ENCODE data around the gene FADS6.

DNA sequence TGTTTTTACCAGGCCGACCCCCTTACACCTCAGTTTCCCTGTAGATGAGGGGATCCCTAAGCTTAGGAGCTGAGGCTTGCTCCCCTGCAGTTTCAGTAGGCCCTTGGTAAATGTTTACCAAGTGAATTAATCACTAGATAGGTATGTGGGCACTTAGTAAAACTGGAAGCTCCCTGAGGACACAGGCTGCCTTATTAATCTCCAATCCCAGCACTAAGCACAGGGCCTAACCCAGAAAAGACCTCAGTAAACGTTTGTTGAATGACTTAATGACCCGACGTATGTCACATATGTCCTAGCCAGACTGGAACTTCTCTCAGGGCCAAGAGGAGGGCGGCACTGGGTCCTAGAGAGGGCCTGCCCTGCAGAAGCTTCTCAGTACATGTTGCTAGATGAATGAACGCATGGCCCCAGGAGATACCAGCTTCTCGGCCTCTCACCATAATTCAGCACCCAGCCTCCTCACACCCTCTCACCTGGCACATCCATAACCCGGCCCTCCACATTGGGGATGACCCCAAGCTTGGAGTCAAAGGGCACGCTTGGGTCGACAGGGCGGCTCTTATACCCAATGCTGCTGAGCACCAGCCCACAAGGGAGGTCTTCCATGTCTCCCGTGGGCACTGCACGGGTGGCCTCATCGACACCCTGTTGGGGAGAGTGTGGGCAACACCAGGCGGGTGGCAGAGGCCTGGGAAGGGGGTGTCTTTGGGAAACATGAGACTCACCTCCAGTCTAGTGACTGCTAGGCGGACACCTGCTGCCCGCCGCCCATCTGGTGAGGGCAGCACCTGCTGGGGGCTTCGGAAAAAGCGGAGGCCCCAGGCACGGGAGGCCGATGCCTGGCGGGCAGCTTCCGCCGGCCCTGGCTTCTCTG lies 29.8 kb downstream of the FADS6 start:
- TF ChIP-seq CSDC2 (CRISPR knock-in tag; IDR thresholded peaks at IDR 0.05) (no peak), ESRRG (CRISPR knock-in tag; IDR thresholded peaks at IDR 0.05) (no peak), ZFP30 (CRISPR knock-in tag; IDR thresholded peaks at IDR 0.05) (no peak), CREB5 (CRISPR knock-in tag; IDR thresholded peaks at IDR 0.05; ENCODE audit: low read depth) (no peak), ZNF565 (CRISPR knock-in tag; conservative IDR thresholded peaks at IDR 0.05; ENCODE audit: low read depth) (no peak), BACH2 (CRISPR knock-in tag; IDR thresholded peaks at IDR 0.05; ENCODE audit: borderline replicate concordance) (no peak), ZNF70 (CRISPR knock-in tag; IDR thresholded peaks at IDR 0.05) (no peak), ZFP3 (CRISPR knock-in tag; IDR thresholded peaks at IDR 0.05) (no peak), SNAI2 (CRISPR knock-in tag; IDR thresholded peaks at IDR 0.05) (no peak), GLIS3 (CRISPR knock-in tag; IDR thresholded peaks at IDR 0.05) (no peak)
- TF ChIP-seq, protein P1, sequence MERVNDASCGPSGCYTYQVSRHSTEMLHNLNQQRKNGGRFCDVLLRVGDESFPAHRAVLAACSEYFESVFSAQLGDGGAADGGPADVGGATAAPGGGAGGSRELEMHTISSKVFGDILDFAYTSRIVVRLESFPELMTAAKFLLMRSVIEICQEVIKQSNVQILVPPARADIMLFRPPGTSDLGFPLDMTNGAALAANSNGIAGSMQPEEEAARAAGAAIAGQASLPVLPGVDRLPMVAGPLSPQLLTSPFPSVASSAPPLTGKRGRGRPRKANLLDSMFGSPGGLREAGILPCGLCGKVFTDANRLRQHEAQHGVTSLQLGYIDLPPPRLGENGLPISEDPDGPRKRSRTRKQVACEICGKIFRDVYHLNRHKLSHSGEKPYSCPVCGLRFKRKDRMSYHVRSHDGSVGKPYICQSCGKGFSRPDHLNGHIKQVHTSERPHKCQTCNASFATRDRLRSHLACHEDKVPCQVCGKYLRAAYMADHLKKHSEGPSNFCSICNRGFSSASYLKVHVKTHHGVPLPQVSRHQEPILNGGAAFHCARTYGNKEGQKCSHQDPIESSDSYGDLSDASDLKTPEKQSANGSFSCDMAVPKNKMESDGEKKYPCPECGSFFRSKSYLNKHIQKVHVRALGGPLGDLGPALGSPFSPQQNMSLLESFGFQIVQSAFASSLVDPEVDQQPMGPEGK (CRISPR knock-in tag; IDR thresholded peaks at IDR 0.05; ENCODE audit: borderline replicate concordance): no peak
- TF ChIP-seq, protein P2, sequence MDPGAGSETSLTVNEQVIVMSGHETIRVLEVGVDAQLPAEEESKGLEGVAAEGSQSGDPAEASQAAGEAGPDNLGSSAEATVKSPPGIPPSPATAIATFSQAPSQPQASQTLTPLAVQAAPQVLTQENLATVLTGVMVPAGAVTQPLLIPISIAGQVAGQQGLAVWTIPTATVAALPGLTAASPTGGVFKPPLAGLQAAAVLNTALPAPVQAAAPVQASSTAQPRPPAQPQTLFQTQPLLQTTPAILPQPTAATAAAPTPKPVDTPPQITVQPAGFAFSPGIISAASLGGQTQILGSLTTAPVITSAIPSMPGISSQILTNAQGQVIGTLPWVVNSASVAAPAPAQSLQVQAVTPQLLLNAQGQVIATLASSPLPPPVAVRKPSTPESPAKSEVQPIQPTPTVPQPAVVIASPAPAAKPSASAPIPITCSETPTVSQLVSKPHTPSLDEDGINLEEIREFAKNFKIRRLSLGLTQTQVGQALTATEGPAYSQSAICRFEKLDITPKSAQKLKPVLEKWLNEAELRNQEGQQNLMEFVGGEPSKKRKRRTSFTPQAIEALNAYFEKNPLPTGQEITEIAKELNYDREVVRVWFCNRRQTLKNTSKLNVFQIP (CRISPR knock-in tag; IDR thresholded peaks at IDR 0.05; ENCODE audit: borderline replicate concordance, low read depth): no peak
- TF ChIP-seq, protein P3, sequence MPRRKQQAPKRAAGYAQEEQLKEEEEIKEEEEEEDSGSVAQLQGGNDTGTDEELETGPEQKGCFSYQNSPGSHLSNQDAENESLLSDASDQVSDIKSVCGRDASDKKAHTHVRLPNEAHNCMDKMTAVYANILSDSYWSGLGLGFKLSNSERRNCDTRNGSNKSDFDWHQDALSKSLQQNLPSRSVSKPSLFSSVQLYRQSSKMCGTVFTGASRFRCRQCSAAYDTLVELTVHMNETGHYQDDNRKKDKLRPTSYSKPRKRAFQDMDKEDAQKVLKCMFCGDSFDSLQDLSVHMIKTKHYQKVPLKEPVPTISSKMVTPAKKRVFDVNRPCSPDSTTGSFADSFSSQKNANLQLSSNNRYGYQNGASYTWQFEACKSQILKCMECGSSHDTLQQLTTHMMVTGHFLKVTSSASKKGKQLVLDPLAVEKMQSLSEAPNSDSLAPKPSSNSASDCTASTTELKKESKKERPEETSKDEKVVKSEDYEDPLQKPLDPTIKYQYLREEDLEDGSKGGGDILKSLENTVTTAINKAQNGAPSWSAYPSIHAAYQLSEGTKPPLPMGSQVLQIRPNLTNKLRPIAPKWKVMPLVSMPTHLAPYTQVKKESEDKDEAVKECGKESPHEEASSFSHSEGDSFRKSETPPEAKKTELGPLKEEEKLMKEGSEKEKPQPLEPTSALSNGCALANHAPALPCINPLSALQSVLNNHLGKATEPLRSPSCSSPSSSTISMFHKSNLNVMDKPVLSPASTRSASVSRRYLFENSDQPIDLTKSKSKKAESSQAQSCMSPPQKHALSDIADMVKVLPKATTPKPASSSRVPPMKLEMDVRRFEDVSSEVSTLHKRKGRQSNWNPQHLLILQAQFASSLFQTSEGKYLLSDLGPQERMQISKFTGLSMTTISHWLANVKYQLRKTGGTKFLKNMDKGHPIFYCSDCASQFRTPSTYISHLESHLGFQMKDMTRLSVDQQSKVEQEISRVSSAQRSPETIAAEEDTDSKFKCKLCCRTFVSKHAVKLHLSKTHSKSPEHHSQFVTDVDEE (CRISPR knock-in tag; IDR thresholded peaks at IDR 0.05): no peak
- TF ChIP-seq, protein P4, sequence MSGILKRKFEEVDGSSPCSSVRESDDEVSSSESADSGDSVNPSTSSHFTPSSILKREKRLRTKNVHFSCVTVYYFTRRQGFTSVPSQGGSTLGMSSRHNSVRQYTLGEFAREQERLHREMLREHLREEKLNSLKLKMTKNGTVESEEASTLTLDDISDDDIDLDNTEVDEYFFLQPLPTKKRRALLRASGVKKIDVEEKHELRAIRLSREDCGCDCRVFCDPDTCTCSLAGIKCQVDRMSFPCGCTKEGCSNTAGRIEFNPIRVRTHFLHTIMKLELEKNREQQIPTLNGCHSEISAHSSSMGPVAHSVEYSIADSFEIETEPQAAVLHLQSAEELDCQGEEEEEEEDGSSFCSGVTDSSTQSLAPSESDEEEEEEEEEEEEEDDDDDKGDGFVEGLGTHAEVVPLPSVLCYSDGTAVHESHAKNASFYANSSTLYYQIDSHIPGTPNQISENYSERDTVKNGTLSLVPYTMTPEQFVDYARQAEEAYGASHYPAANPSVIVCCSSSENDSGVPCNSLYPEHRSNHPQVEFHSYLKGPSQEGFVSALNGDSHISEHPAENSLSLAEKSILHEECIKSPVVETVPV (CRISPR knock-in tag; IDR thresholded peaks at IDR 0.05): no peak

Data from SK-N-SH treated with all-trans-retinoic acid at 6 μM for 48 hours (cell line).